ENCODE results near the gene ARHGAP15.

The ARHGAP15 gene

DNA sequence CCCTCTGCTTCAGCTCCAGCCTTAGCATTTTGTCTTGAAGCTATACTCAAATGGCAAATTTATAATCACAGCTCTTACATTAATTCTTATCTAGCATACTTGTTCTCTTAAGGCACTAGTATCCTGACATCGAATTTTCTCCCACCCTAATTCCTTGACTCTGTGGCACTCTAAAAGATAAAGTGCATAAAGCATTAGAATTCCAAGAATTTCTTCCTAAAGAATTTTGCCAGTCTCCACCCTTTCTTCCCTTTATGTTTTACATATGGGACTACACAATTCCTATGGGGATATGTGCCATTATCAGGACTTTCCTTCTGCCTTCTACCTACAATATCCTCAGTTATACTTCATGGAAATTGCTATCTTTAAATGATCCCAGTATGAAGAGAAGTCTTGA lies 560.3 kb downstream of the ARHGAP15 start:
- no peak for TF ChIP-seq ZNF274 (IDR thresholded peaks at IDR 0.05; ENCODE audit: low read depth, low read length)
- H3K4me3 ChIP-seq (ENCODE audit: low read length) = no peak overlapping the region

DNA sequence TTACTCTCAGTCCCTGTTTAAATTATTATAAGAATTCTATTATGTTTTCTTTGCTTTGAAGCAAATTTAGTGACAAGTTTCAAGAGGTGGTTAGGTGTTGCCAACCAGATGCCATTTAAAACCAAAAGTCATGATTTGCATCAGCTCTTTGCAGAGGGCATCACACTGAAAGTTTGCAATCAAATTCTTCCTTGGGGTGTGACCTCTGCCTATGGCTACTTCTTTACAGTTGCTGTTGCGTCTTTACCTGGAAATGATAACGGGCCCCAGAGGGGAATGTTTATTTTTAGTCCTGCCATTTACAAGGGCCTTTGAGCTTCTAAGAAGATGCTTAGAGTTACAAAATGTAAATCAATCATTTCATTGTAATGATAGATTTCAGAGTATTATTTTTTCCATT lies 561.0 kb downstream of the ARHGAP15 start:
- no peak for TF ChIP-seq ZNF274 (IDR thresholded peaks at IDR 0.05; ENCODE audit: low read depth, low read length)
- H3K4me3 ChIP-seq (ENCODE audit: low read length) = no peak overlapping the region

DNA sequence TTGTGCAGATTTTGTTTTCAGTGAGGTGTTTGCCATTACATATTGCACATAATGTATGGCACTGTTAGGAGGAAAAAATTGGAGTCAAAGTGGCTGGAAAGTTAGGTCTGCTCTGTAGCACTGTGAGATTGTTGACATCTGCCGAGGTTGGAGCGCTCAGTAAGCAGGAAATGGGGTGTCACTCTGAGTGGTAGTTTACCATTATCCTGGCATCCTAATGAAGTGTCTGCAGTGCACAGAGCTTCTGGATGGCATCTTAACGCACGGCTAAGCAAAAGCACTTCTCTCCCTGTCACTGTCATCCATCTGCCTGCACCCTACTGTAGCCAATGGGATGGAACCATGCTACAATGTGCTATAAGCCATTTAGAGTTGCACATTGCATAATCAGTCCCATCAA lies 561.9 kb downstream of the ARHGAP15 start:
- no peak for TF ChIP-seq ZNF274 (IDR thresholded peaks at IDR 0.05; ENCODE audit: low read depth, low read length)
- no peak overlapping the region for H3K4me3 ChIP-seq (ENCODE audit: low read length)

GRCh38 chr2:143692162-143692561 lies 562.9 kb downstream of the ARHGAP15 start:
- no peak overlapping the region for H3K4me3 ChIP-seq (ENCODE audit: low read length)
- no peak for TF ChIP-seq ZNF274 (IDR thresholded peaks at IDR 0.05; ENCODE audit: low read depth, low read length)

DNA sequence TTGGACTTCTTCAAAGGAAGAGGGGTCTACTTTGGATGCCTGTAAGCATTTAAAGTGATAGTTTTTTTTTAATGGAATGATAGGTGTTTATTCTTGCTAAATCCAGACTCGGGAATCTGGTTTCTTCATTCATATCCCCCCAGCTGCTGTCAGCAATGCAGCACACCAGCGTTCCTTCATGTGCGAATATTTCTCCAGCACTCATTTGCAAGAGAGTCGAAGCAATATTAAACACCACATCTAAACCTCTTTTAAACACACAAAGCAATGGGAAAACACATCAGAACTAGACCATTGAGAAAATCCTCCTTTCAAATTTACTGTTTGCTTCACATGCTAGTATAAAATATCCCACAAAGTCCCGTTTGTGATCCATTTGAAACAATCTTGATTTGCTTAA lies 563.7 kb downstream of the ARHGAP15 start:
- no peak for TF ChIP-seq ZNF274 (IDR thresholded peaks at IDR 0.05; ENCODE audit: low read depth, low read length)
- H3K4me3 ChIP-seq (ENCODE audit: low read length) = no peak overlapping the region

DNA sequence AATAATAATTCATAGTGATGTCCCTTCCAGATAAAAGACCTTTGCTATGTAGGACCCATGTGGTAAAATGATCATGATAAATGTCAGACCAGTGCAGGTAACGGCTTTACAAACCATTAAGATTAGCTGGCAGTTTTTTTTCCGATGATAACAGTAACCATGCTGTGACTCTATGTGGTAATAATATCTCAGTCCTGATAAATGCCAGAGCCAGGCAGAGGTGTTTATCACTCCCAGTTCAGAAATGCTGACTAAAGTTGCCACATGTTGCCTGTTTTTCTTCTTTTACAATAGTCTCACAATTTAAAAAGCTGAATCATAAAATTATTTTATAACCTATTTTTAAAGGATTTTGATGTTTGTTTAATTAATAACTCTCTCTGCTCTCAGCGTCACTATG lies 565.1 kb downstream of the ARHGAP15 start:
- TF ChIP-seq ZNF274 (IDR thresholded peaks at IDR 0.05; ENCODE audit: low read depth, low read length) = no peak
- H3K4me3 ChIP-seq (ENCODE audit: low read length) = no peak overlapping the region

DNA sequence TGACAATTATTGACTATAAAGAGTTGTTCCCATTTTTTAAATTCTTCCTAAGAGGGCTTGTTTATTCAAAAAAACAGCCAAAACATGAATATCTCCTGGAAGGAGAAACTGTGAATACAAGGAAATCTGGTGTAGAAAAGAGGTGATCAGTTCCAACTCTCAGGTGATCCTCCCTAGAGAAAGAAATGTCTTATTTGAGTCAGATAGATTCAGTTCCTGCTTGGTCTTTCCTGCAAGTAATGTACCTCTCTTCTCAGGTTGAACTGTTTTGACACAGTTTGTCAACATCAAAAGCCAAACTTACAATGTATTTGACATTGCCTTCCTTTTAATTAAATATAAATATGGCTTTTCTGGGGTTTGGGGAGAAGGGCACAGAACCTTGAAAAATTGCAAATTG lies 567.4 kb downstream of the ARHGAP15 start:
- H3K4me3 ChIP-seq (ENCODE audit: low read length) = no peak overlapping the region
- TF ChIP-seq ZNF274 (IDR thresholded peaks at IDR 0.05; ENCODE audit: low read depth, low read length) = no peak

- no peak for TF ChIP-seq ZNF274 (IDR thresholded peaks at IDR 0.05; ENCODE audit: low read depth, low read length)
- no peak overlapping the region for H3K4me3 ChIP-seq (ENCODE audit: low read length)
Measured at GRCh38 chr2:143697744-143698143, 568.5 kb downstream of the ARHGAP15 start.

DNA sequence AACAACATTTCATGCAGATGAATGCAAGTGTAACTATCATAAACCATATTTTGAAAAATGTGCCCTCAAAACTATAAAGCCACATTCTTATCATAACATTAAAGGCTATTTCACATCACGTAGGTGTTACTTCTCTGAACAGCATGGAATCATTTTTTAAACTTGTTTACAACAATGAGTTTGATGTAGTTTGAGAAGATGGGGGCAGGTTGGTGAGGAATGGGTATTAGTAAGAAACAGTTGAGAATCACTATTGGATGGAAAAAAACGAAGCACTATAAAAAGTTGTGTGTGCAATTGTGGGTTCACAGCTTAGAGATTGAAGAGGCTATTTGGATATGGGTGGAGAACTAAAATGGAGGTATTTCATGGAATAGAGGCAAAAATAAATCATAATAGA lies 569.1 kb downstream of the ARHGAP15 start:
- TF ChIP-seq ZNF274 (IDR thresholded peaks at IDR 0.05; ENCODE audit: low read depth, low read length) = no peak
- no peak overlapping the region for H3K4me3 ChIP-seq (ENCODE audit: low read length)

DNA sequence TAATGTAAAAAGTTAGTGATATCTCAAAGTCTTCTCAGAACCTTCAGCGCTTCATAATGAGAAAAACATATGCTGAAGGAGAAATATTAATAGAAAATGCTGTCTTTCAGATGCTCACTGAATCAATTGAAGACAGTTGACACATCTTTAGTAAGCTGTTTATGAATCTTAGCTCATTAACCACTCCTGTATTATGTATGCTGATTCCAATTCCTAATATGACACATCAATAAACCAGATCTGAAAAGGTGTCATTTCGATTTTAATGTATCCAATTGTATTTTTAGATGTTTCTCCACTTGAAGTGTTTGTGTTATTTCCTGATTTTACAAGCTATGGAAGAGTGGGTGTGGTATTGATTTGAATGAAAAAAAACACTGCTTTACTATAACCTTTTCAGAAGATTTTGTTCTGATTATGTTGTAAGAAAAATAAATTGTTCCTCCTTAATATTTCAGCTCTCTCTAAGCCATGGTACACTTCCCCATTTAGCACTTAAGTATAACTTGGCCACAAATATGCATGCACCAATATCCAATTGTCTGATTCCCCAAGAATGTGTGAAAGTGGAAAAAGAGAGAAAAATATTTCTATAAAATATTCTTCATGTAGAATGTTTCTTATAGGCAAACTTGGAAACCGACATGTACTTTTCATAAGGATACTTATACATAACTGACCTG lies 569.8 kb downstream of the ARHGAP15 start:
- H3K4me3 ChIP-seq (ENCODE audit: low read length) = no peak overlapping the region
- TF ChIP-seq ZNF274 (IDR thresholded peaks at IDR 0.05; ENCODE audit: low read depth, low read length) = no peak

GRCh38 chr2:143700865-143701264 lies 571.6 kb downstream of the ARHGAP15 start:
- no peak for TF ChIP-seq ZNF274 (IDR thresholded peaks at IDR 0.05; ENCODE audit: low read depth, low read length)
- no peak overlapping the region for H3K4me3 ChIP-seq (ENCODE audit: low read length)

- no peak for TF ChIP-seq ZNF274 (IDR thresholded peaks at IDR 0.05; ENCODE audit: low read depth, low read length)
- H3K4me3 ChIP-seq (ENCODE audit: low read length) = no peak overlapping the region
Measured at GRCh38 chr2:143701785-143702184, 572.6 kb downstream of the ARHGAP15 start.

- H3K4me3 ChIP-seq (ENCODE audit: low read length) = no peak overlapping the region
- TF ChIP-seq ZNF274 (IDR thresholded peaks at IDR 0.05; ENCODE audit: low read depth, low read length) = no peak
Measured at GRCh38 chr2:143702931-143703330, 573.7 kb downstream of the ARHGAP15 start.

DNA sequence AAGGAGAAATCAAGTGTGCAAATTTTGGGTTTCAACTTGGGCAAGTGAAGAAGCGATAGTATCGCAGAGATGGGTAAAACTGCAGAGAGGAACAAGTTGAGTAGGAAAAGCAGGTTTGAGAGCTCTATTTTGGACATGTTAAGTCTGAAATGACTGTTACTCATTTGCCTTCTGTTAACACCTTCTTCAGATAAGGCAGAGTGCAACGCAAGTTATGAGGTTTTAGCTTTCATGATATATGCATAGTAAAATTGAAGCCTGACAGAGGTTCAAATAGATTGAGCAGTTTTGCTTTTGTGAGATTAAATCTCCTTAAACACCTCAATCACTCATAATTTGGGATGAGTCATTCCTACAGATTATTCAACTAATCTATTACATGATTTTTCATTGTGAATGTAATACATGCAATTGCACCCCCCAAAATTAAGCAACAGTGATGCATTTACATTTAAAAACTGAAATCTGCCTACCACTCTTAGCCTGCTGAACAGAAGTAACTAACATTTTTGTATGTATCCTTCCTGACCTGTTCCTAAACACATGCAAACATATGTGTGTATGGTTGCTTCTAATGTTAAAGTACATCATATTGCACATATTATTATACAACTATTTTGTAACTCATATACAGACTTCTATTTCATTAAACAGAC lies 575.4 kb downstream of the ARHGAP15 start:
- H3K4me3 ChIP-seq (ENCODE audit: low read length) = no peak overlapping the region
- no peak for TF ChIP-seq ZNF274 (IDR thresholded peaks at IDR 0.05; ENCODE audit: low read depth, low read length)

- no peak for TF ChIP-seq ZNF274 (IDR thresholded peaks at IDR 0.05; ENCODE audit: low read depth, low read length)
- no peak overlapping the region for H3K4me3 ChIP-seq (ENCODE audit: low read length)
Measured at GRCh38 chr2:143705108-143705707, 576.0 kb downstream of the ARHGAP15 start.

Measured in GM08714 (cell line).